CD4-positive, CD25-positive, alpha-beta regulatory T cell (primary cell): ENCODE data around the gene ADARB1. TPM values are rescaled to one million over a fixed set of nuclear protein-coding genes. Genes with fewer than 3 reads are reported as not detected.

Experiments used
- ATAC-seq, 2 donors: fragments of 150-1000 bp; cut with Tn5 transposase; one replicate each; pipeline ENCODE4 v1.10.0; 2021; ENCODE audit warnings: low read depth in 2 of 2, moderate number of reproducible peaks in 2 of 2, moderate library complexity in 1 of 2
- DNase-seq, 3 donors: peaks; one replicate each; pipeline versions ENCODE4 v3.0.0 to v3.0.0-alpha.2; 2012 to 2022; ENCODE audit warnings: mixed read lengths in 1 of 3
- H3K27ac ChIP-seq: one replicate; pipeline ENCODE4 v1.7.0; 2013; ENCODE audit warnings: mild to moderate bottlenecking, low read length; ENCODE audit not compliant: insufficient read depth, poor library complexity, severe bottlenecking
- H3K27me3 ChIP-seq: one replicate; pipeline ENCODE4 v1.7.0; 2013; ENCODE audit warnings: low read length; ENCODE audit not compliant: control insufficient read depth, insufficient read depth
- H3K36me3 ChIP-seq: one replicate; pipeline ENCODE4 v1.7.0; 2013; ENCODE audit warnings: mild to moderate bottlenecking, low read length, moderate library complexity; ENCODE audit not compliant: control insufficient read depth, insufficient read depth
- H3K4me1 ChIP-seq: 2 replicates; pipeline ENCODE4 v1.7.0; 2013; ENCODE audit warnings: mild to moderate bottlenecking, low read length; ENCODE audit not compliant: insufficient read depth, control insufficient read depth, poor library complexity, severe bottlenecking
- H3K4me3 ChIP-seq: one replicate; pipeline ENCODE4 v1.7.0; 2013; ENCODE audit warnings: low read depth, mild to moderate bottlenecking, low read length, moderate library complexity
- H3K9me3 ChIP-seq, 2 experiments: 1 replicate in 1 of 2; 2 replicates in 1 of 2; pipeline ENCODE4 v1.7.0; 2013; ENCODE audit warnings: low read length in 2 of 2, mild to moderate bottlenecking in 1 of 2, moderate library complexity in 1 of 2; ENCODE audit not compliant: control insufficient read depth in 2 of 2
- H3K27ac Mint-ChIP-seq, 3 donors: one replicate each; pipeline ENCODE4 v1.8.0; 2020 to 2022; ENCODE audit warnings: mild to moderate bottlenecking in 3 of 3, mixed read lengths in 3 of 3, moderate library complexity in 2 of 3
- H3K27me3 Mint-ChIP-seq: one replicate; pipeline ENCODE4 v1.8.0; 2022; ENCODE audit warnings: mild to moderate bottlenecking, mixed read lengths
- H3K36me3 Mint-ChIP-seq: one replicate; pipeline ENCODE4 v1.8.0; 2020; ENCODE audit warnings: mixed read lengths
- H3K4me1 Mint-ChIP-seq, 4 donors: one replicate each; pipeline ENCODE4 v1.8.0; 2020 to 2022; ENCODE audit warnings: mixed read lengths in 4 of 4, mild to moderate bottlenecking in 1 of 4
- H3K4me3 Mint-ChIP-seq, 4 donors: one replicate each; pipeline ENCODE4 v1.8.0; 2020 to 2022; ENCODE audit warnings: mild to moderate bottlenecking in 4 of 4, mixed read lengths in 4 of 4, moderate library complexity in 3 of 4
- H3K9me3 Mint-ChIP-seq, 7 donors: one replicate each; pipeline ENCODE4 v1.8.0; 2020 to 2022; ENCODE audit warnings: mixed read lengths in 7 of 7, mild to moderate bottlenecking in 3 of 7, moderate library complexity in 2 of 7
- polyA plus RNA-seq, 4 donors: library from polyadenylated mRNA; unstranded; fragments of 300-500 nt; fragmentation: Illumina TruSeq; gene quantifications; one replicate each; pipeline ENCODE4 v1.2.3, GENCODE V29; 2021
- total RNA-seq: library from RNA; stranded (reverse); gene quantifications from one replicate; pipeline ENCODE4 v1.2.3, GENCODE V29; 2022

Gene ADARB1
- total and polyA plus RNA-seq, 5 donors from 2014 or later: 2.8 to 52.9 (median 5.6) TPM

DNA sequence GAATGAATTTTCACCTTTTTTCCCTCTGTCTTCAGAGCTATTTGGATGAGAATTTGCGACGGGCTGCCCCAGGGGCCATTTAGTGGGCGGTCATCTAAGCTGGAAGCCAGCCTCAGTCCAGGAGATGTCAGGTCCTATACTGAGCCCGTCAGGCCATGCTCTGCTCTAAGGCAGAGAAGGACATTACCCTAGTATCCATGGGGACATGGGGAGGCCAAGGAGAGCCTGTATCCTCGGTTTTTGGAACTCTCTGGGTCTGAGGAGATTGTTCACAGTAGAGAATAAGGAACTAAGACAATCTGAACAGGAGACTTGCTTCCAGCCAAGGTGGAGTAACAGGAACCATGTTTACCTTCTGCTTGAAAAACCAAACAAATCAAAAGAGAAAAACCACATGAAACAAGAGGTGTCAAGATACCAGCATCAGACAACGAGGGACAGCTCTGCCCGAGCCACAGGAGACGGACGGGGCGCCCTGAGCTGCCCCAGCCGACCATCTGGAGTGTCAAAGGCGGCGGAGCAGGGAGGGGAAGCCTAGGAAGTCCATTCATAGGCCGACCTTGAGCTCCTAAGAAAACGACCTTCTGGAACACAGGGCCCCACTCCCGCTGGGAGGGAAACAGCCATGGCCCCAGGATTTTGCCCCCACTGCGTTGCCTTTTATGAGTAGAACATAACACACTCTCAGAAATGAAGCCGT is 20.0 kb upstream of the ADARB1 start:
- Histone ChIP-seq H3K36me3 (no peaks in the 10 kb centered on the region), H3K4me3 (no peak overlapping the region), H3K9me3 (no peaks in the 10 kb centered on the region), H3K27ac (no peak overlapping the region), H3K4me1 (no peaks in the 10 kb centered on the region), H3K27me3 (no peaks in the 10 kb centered on the region)
- peaks cover 0 to 2% (median 0%) of the 10 kb centered on the region in 7 donors for H3K9me3 Mint-ChIP-seq
- DNase-seq (no peak), ATAC-seq (no peak)
- no peak overlapping the region for H3K27ac Mint-ChIP-seq
- no peaks in the 10 kb centered on the region for H3K4me1 Mint-ChIP-seq
- H3K36me3 Mint-ChIP-seq: no peaks in the 10 kb centered on the region
- peaks cover 17% of the 10 kb centered on the region for H3K27me3 Mint-ChIP-seq
- H3K4me3 Mint-ChIP-seq: no peak overlapping the region

DNA sequence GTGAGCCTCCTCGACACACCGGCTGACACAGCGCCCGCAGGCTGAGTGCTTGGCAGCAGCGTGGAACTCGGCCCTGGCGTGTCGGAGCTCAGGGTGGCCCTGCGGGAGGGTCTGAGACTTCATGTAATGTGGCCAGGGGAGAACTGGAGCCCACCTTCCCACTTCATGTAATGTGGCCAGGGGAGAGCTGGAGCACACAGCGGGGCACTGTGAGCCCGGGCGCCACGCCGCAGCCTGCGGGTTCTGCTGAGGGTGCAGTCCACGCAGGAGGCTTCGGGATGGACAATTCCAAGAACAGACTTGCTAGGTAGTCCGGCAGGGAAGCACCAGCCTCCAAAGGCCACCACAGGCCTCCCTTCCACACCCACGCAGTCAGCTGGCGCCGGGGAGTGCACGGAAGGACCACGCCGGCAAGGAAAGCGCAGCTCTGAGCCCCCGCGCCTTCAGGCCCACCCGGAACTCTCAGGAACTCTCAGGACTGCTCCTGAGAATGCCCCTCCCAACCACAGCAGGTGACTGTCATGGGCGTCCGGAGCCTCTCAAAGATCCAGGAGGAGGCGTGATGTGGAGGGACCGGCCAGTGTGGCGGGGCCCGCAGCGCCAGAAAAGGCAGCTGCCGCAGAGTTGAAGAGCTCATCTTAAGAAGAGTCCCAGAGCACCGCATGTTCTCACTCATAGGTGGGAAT is 19.3 kb upstream of the ADARB1 start:
- no peaks in the 10 kb centered on the region for H3K27me3 ChIP-seq
- Mint-ChIP-seq H3K4me1 (no peaks in the 10 kb centered on the region), H3K27ac (no peak overlapping the region), H3K27me3 (peaks cover 13% of the 10 kb centered on the region), H3K4me3 (no peak overlapping the region), H3K36me3 (no peaks in the 10 kb centered on the region), H3K9me3 (peaks cover 0 to 1% (median 0%) of the 10 kb centered on the region in 7 donors)
- no peaks in the 10 kb centered on the region for H3K4me1 ChIP-seq
- no peaks in the 10 kb centered on the region for H3K9me3 ChIP-seq
- no peak overlapping the region for H3K27ac ChIP-seq
- DNase-seq (no peak), ATAC-seq (no peak)
- no peaks in the 10 kb centered on the region for H3K36me3 ChIP-seq
- no peak overlapping the region for H3K4me3 ChIP-seq

- H3K4me3 ChIP-seq: no peak overlapping the region
- no peaks in the 10 kb centered on the region for H3K9me3 Mint-ChIP-seq
- no peaks in the 10 kb centered on the region for H3K36me3 Mint-ChIP-seq
- H3K4me1 ChIP-seq: no peaks in the 10 kb centered on the region
- H3K4me1 Mint-ChIP-seq: no peaks in the 10 kb centered on the region
- peaks cover 13% of the 10 kb centered on the region for H3K27me3 Mint-ChIP-seq
- H3K27ac ChIP-seq: no peak overlapping the region
- H3K4me3 Mint-ChIP-seq: no peak overlapping the region
- no peak overlapping the region for H3K27ac Mint-ChIP-seq
- DNase-seq (no peak), ATAC-seq (no peak)
- no peaks in the 10 kb centered on the region for H3K9me3 ChIP-seq
- H3K27me3 ChIP-seq: no peaks in the 10 kb centered on the region
- no peaks in the 10 kb centered on the region for H3K36me3 ChIP-seq
These were observed 18.5 kb upstream of the ADARB1 start for GRCh38 chr21:45055861-45056260.

DNA sequence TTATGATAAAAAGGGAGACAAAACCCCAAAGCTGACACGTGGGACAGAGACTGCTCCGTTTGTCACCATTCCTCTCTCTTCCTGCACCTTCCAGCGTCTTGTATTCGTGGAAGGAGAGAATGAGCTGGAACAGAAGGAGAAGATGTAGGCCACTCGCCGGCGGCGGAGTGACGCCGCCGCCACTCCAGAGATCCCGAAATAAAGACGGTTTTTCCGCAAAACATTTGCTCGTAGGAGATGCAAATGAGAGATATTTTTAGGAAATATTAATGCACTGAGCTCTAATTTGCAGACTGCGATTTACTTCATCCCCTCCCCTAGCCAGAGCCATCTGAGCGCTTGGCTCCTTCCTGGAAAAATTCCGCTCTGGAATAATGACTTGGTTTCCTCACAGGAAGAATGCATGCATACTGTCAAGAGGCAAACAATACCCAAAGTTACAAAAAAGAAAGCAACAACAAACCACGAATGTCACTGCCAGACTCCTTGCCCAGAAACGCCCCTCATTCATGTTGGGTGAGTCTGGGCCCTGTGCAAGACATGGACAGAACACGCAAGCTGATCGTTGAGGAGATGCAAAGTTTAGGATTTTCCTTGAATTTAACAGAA is 18.0 kb upstream of the ADARB1 start:
- Mint-ChIP-seq H3K36me3 (no peaks in the 10 kb centered on the region), H3K4me1 (no peaks in the 10 kb centered on the region), H3K27ac (no peak overlapping the region), H3K4me3 (no peak overlapping the region), H3K9me3 (no peaks in the 10 kb centered on the region), H3K27me3 (peaks cover 13% of the 10 kb centered on the region)
- Histone ChIP-seq H3K27ac (no peak overlapping the region), H3K4me1 (no peaks in the 10 kb centered on the region), H3K4me3 (no peak overlapping the region), H3K36me3 (no peaks in the 10 kb centered on the region), H3K9me3 (no peaks in the 10 kb centered on the region), H3K27me3 (no peaks in the 10 kb centered on the region)
- ATAC-seq (no peak), DNase-seq (no peak)

DNA sequence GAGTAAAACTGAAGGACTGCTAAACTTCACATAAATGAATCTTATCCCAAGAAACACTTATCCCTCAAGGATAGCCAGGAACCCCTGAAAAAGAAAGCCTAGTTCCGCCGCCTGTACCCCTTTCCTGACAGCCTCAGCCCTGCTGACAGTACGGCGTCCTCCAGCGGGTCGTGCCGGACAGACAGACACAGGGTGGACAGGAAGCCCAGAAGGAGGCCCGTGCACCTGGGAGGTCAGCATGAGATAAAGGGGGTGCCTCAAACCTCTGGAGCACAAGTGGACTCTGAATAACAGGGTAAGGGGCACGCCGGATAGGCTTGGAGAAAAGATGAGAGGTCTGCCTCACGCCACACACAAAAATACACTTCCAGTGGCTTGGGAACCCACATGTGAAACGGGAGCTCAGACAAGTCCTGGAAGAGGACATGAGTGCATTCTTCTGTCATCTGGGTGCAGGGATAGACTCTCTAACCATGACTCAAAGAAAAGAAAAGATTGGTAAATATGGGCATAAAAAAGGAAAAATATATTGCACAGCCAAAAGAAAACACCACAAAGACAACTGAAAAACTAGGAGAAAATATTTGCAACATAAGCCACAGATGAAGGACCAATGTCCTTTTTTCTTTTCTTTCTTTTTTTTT is 17.3 kb upstream of the ADARB1 start:
- DNase-seq (no peak), ATAC-seq (no peak)
- H3K4me1 ChIP-seq: no peaks in the 10 kb centered on the region
- no peaks in the 10 kb centered on the region for H3K27me3 ChIP-seq
- H3K27me3 Mint-ChIP-seq: peaks cover 13% of the 10 kb centered on the region
- no peaks in the 10 kb centered on the region for H3K9me3 Mint-ChIP-seq
- H3K36me3 ChIP-seq: no peaks in the 10 kb centered on the region
- H3K4me3 ChIP-seq: no peak overlapping the region
- H3K27ac Mint-ChIP-seq: peak overlapping the region in 1 of 3 donors; percentile 10
- H3K4me1 Mint-ChIP-seq: no peaks in the 10 kb centered on the region
- H3K27ac ChIP-seq: no peak overlapping the region
- no peak overlapping the region for H3K4me3 Mint-ChIP-seq
- H3K9me3 ChIP-seq: no peaks in the 10 kb centered on the region
- H3K36me3 Mint-ChIP-seq: no peaks in the 10 kb centered on the region

DNA sequence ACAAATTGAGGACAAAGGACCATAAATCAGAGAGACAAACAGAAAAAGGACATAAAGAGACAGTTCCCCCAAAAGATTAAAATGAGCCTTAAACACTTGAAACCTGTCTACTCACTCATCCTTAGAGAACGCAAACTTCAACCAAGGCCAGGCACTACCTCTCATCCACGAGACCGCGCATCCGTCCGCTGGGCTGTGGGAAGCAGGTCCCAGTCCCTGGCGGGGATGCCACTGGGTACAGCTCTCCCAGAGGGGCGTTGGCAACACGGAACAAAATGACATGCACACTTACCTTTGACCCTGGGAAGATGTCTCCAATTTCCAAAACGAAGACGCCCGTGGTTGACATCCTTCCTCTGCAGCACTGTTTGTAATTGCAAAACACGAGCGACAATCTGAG is 16.5 kb upstream of the ADARB1 start:
- no peaks in the 10 kb centered on the region for H3K4me1 ChIP-seq
- ATAC-seq: no peak
- H3K27me3 Mint-ChIP-seq: peaks cover 20% of the 10 kb centered on the region
- H3K36me3 Mint-ChIP-seq: no peaks in the 10 kb centered on the region
- peak overlapping the region in 1 of 4 donors; percentile 35 for H3K4me3 Mint-ChIP-seq
- no peak for DNase-seq
- H3K27me3 ChIP-seq: no peaks in the 10 kb centered on the region
- H3K4me1 Mint-ChIP-seq: no peaks in the 10 kb centered on the region
- H3K27ac Mint-ChIP-seq: no peak overlapping the region
- H3K9me3 ChIP-seq: no peaks in the 10 kb centered on the region
- no peak overlapping the region for H3K4me3 ChIP-seq
- H3K9me3 Mint-ChIP-seq: no peaks in the 10 kb centered on the region
- no peaks in the 10 kb centered on the region for H3K36me3 ChIP-seq
- H3K27ac ChIP-seq: no peak overlapping the region

GRCh38 chr21:45059121-45059520 is 15.3 kb upstream of the ADARB1 start:
- no peaks in the 10 kb centered on the region for H3K27me3 ChIP-seq
- no peak overlapping the region for H3K4me3 Mint-ChIP-seq
- no peaks in the 10 kb centered on the region for H3K4me1 Mint-ChIP-seq

More at GRCh38 chr21:45059121-45059520, 15.3 kb upstream of the ADARB1 start:
- ATAC-seq: no peak
- Histone ChIP-seq H3K9me3 (no peaks in the 10 kb centered on the region), H3K4me3 (no peak overlapping the region), H3K4me1 (no peaks in the 10 kb centered on the region), H3K36me3 (no peaks in the 10 kb centered on the region), H3K27ac (no peak overlapping the region)
- H3K9me3 Mint-ChIP-seq: no peaks in the 10 kb centered on the region
- H3K27ac Mint-ChIP-seq: no peak overlapping the region
- H3K27me3 Mint-ChIP-seq: peaks cover 22% of the 10 kb centered on the region
- no peaks in the 10 kb centered on the region for H3K36me3 Mint-ChIP-seq
- DNase-seq: no peak
